ENCODE data around the gene DOCK4.

The DOCK4 gene

DNA sequence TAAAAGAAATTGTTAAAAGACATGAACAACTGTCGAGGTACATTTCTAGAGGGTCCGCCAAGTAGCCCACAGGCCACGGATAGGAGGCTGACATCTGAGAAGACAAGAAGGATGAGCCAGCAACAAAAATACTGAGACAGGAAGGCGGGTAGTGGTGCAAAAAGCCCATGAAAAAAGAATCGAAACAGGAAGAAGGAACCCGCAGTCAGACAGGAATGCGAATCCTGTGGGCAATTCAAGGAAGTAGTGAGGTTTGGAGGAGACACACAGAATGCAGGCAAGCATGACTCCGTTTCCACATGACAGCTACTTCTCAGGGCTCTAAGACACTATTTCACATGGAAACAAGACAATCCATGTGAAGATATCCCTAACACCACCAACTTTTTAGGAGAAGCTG is 125.2 kb downstream of the DOCK4 start:
- DNase-seq (ENCODE audit: low read depth in 2 of 2): no peak

DNA sequence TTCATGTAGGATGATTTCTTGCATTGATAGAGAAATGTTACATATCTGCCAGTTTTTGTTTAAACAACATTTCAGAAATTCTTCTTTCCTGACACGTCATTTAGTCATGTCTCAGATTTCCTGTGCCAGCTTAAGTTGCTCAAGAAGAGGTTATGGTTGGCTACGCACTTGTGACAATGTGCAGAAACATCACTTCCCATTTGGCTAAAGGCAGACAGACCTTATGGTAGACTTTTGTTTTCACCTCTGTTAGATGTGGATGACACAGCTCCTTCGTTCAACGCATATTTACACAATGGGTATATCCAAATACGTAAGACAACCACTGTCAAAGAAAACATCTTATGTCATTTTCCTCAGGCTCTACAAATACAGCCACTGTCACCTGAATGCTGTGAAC is 125.8 kb downstream of the DOCK4 start:
- DNase-seq (ENCODE audit: low read depth in 2 of 2): no peak

- no peak for DNase-seq (ENCODE audit: low read depth in 2 of 2)
Observed at GRCh38 chr7:112079673-112080072, 126.5 kb downstream of the DOCK4 start.

GRCh38 chr7:112079122-112079521 is 127.1 kb downstream of the DOCK4 start:
- DNase-seq (ENCODE audit: low read depth in 2 of 2): no peak

- DNase-seq (ENCODE audit: low read depth in 2 of 2): no peak
Observed at GRCh38 chr7:112076324-112076723, 129.9 kb downstream of the DOCK4 start.

GRCh38 chr7:112074464-112074863 is 131.7 kb downstream of the DOCK4 start:
- DNase-seq (ENCODE audit: low read depth in 2 of 2): no peak

DNA sequence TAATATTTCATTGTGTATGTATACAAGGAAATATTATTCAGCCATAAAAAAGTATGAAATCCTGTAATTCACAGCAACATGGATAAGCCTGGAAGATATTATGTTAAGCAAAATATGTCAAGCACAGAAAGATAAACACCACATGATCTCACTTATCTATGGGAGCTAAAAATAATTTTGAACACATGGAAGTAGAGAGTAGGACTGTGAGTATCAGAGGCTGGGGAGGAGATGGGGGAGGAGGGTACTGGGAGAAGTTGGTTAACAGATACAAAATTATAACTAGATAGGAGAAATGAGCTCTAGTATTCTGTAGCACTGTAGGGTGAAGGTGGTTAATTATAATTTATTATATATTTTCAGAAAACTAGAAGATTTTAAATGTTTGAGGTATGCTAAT is 132.7 kb downstream of the DOCK4 start:
- DNase-seq (ENCODE audit: low read depth in 2 of 2): no peak

DNA sequence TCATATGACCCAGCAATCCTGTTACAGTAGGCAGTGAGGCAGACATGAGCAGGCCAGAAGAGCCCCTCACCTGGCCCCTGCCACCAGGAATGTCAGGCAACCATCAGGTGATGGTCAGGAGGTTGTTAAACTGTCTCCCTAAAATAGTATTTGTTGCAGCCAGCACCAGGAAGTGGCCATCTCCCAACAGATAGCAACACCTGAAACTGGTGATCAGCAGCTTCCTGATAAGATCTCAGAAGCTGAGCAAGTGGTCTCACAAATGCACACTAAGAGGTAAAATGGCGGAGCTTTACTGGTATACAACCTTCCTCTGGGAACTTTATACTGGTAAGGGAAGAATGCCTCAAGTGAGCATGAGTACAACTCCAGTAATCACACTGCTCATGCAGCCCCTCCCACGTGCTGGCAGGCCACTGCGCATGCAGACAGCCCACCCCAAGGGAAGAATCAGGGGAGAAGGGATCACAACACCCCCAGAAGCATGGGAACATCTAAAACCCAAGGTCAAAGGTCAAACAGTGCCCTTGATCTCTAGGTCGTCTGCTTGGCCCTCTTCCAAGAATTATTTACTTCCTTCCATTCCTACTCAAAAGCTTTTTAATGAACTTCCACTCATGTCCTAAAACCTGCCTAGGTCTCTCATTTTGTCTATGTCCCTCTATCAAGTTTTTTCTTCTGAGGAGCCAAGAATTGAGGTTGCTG is 133.5 kb downstream of the DOCK4 start:
- DNase-seq (ENCODE audit: low read depth in 2 of 2): no peak

GRCh38 chr7:112071856-112072255 is 134.3 kb downstream of the DOCK4 start:
- DNase-seq (ENCODE audit: low read depth in 2 of 2): no peak

DNA sequence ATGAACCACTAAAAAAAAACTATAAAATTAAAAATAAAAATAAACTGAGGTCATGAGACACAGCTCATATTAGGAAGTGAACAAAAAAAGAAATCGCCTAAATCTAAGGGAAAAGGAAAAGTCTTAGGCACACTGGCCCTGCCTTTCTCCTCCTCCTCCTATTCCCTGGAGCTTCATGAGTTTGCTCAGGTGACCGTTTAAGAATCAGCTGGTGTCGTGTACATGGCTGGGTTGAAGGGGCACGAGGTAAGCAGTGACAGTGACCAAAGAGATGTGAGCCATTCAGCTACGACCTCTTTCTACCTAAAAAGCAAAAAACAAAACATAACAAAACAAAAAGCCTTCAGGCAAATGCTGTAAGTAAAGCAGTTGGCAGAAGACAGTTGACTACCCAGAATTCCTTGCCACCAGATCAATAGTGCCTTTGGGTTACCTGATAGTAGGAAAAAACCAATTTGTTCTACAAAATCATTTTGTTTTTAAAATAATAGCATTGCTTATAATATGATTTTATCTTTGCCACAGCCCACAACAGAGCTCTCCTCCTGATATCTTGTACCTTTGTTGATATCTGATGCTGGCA is 135.4 kb downstream of the DOCK4 start:
- DNase-seq (ENCODE audit: low read depth in 2 of 2): no peak

DNA sequence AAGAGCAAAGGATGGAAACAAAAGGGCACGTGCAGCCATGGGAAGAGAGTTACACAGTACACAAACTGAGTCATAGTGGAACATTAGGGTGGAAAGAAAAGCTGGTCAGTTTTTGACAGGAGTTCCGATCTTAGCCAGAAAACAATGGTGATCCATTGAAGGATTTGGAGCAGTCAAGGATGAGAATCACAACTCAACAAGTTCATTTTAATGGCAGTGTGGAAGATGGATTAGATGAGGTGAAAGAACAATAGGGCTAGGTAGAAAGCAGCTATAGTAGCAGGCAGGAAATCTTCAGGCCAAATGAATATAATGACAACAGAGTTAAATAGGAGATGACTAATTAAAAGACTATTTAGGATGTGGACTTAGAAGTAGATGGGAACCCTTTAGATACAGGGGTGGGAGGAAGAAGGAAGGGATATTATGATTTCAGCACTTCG is 136.3 kb downstream of the DOCK4 start:
- DNase-seq (ENCODE audit: low read depth in 2 of 2): no peak

GRCh38 chr7:112068967-112069366 is 137.2 kb downstream of the DOCK4 start:
- DNase-seq (ENCODE audit: low read depth in 2 of 2): no peak

- DNase-seq (ENCODE audit: low read depth in 2 of 2): no peak
Observed at GRCh38 chr7:112067632-112068540, 138.3 kb downstream of the DOCK4 start.

DNA sequence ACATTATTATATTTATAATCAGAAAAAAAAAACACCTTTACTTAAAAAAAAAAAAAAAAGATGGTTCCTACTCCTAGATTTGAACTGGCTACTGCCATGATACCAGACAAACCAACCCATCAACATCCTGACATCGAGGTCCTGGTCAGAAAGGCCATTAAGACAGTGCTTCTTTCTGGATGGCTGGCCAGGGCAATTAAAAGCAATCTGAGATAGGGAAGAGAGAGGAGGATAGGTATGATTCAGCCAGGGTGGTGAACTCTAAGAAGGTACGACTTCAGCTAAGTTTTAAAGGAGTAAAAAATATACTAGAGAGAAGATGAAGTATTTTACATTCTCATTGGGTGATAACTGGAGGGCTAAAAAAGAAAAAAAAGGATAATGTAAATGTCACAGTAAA is 139.0 kb downstream of the DOCK4 start:
- DNase-seq (ENCODE audit: low read depth in 2 of 2): no peak

DNA sequence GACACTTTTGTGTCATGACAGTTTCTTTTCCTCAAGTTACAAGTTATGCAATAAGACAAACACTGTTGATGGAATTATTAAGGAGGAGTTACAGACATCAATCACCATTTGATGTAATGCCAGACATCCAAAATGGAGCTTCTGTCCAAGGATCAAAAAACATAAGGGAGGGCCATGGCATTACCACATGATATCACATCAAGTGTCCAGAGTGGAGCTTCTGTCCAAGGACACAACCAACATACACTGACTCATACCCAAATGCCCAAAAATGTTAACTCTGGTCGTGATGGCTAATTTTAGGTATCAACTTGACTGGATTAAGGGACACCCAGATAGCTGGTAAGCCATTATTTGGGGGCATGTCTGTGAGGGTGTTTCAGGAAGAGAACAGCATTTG is 140.4 kb downstream of the DOCK4 start:
- DNase-seq (ENCODE audit: low read depth in 2 of 2): no peak

- no peak for DNase-seq (ENCODE audit: low read depth in 2 of 2)
Observed at GRCh38 chr7:112064627-112065385, 141.4 kb downstream of the DOCK4 start.

DNA sequence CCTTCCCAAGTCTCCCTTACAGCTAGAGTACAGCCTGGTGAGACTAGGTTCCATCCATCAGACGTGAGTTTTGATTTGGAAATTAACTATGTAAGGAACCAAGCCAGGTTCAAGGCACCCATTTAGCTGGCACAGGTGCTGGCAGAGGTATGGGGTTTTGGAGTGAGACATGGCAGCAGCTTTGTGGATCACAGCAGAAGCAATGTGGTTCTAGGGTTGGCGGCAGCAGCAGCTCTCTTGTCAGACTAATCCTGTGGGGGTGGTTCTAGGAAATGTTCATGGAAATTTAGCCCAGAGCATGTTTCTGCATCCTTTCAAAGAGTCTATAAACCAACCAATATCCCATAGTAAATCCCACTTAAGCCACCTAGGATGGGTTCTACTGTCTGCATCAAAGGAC is 142.2 kb downstream of the DOCK4 start:
- no peak for DNase-seq (ENCODE audit: low read depth in 2 of 2)

- DNase-seq (ENCODE audit: low read depth in 2 of 2): no peak
Observed at GRCh38 chr7:112061051-112061450, 145.1 kb downstream of the DOCK4 start.

- DNase-seq (ENCODE audit: low read depth in 2 of 2): no peak
Observed at GRCh38 chr7:112060625-112061024, 145.6 kb downstream of the DOCK4 start.

GRCh38 chr7:112059675-112060074 is 146.5 kb downstream of the DOCK4 start:
- no peak for DNase-seq (ENCODE audit: low read depth in 2 of 2)

GRCh38 chr7:112058686-112059085 is 147.5 kb downstream of the DOCK4 start:
- DNase-seq (ENCODE audit: low read depth in 2 of 2): no peak

GRCh38 chr7:112056409-112056808 is 149.8 kb downstream of the DOCK4 start:
- DNase-seq (ENCODE audit: low read depth in 2 of 2): no peak
